Sigmoid colon (tissue), 7 donors: Measurements from ENCODE around the gene ZMIZ1. TPM values are rescaled to one million over a fixed set of nuclear protein-coding genes. Genes with fewer than 3 reads are reported as not detected.
"Not testable (repeated sequence)": the region's sequence is repeated elsewhere in the genome, so short reads cannot be mapped to it uniquely, and the experiment has no call there.

ENCODE experiments used
- DNase-seq: peaks from one replicate; pipeline ENCODE4 v3.0.0-alpha.2; 2019
- H3K27ac ChIP-seq, 4 donors: fragments of 200-600 bp; sonication (generic); one replicate each; pipeline ENCODE4 v1.5.1; 2016 to 2019; ENCODE audit warnings: mild to moderate bottlenecking in 1 of 4
- H3K27me3 ChIP-seq, 3 donors: fragments of 200-600 bp; sonication (generic); one replicate each; pipeline ENCODE4 v1.5.1; 2019; ENCODE audit warnings: mild to moderate bottlenecking in 1 of 3
- H3K36me3 ChIP-seq, 4 donors: fragments of 200-600 bp; sonication (generic); one replicate each; pipeline ENCODE4 v1.5.1; 2016 to 2019
- H3K4me1 ChIP-seq, 4 donors: fragments of 200-600 bp; sonication (generic); one replicate each; pipeline ENCODE4 v1.5.1; 2017 to 2019
- H3K4me3 ChIP-seq, 4 donors: fragments of 200-600 bp; sonication (generic); one replicate each; pipeline ENCODE4 v1.5.1; 2017 to 2019; ENCODE audit warnings: mild to moderate bottlenecking in 2 of 4, moderate library complexity in 1 of 4
- H3K9me3 ChIP-seq, 4 donors: fragments of 200-600 bp in 3 of 4; sonication (generic) in 3 of 4; one replicate each; pipeline versions ENCODE4 v1.5.1 to v1.6.1; 2013 to 2019
- EP300 ChIP-seq, 4 donors: sonication (generic); formaldehyde crosslinking; IDR thresholded peaks; one replicate each; pipeline ENCODE4 v1.6.1; 2017; ENCODE audit warnings: antibody characterized with exemption in 4 of 4
- POLR2A ChIP-seq, 2 donors: fragments of 450-650 bp; IDR thresholded peaks; one replicate each; pipeline ENCODE4 v1.6.1; 2016; ENCODE audit warnings: antibody characterized with exemption in 2 of 2, mild to moderate bottlenecking in 2 of 2, moderate library complexity in 2 of 2
- POLR2AphosphoS5 ChIP-seq, 4 donors: sonication (generic); formaldehyde crosslinking; IDR thresholded peaks; one replicate each; pipeline ENCODE4 v1.6.1; 2017; ENCODE audit warnings: antibody characterized with exemption in 4 of 4
- WGBS, 2 donors: extraction: QIAGEN DNeasy Blood & Tissue Kit; methylation state at CpG; one replicate each; pipeline ENCODE4 v1.1.7; 2013; 5-methylcytosine and 5-hydroxymethylcytosine counted together
- intact Hi-C: fragments of 100-400 bp; cut with DNase I; formaldehyde crosslinking; loops from one replicate; pipeline ENCODE4 v1.15.1; 2023
- polyA plus RNA-seq, 3 donors: library from polyadenylated mRNA; stranded (reverse); fragments of 200-250 nt; gene quantifications; one replicate each; pipeline ENCODE4 v1.2.3, GENCODE V29; 2013
- total RNA-seq, 4 donors: library from RNA; depleted of rRNA; stranded (reverse); fragments of >200 nt; gene quantifications; one replicate each; pipeline ENCODE4 v1.1.0, GENCODE V29; 2016
- TF ChIP-seq, protein P1 (sequence below), 4 experiments: fragments of 450-650 bp in 3 of 4; fragments of 200-600 bp in 1 of 4; IDR thresholded peaks; one replicate each; pipeline ENCODE4 v1.5.1; 2016 to 2019; ENCODE audit warnings: antibody characterized with exemption in 4 of 4, mild to moderate bottlenecking in 3 of 4, moderate library complexity in 2 of 4
- donor health status: healthy with polysubstance abuse.
- donor health status: Bipolar disorder and iron deficiency.
- donor health status: healthy.

ZMIZ1 gene
- total and polyA plus RNA-seq, 7 donors = 17.4 to 49.3 (median 31.5) TPM

DNA sequence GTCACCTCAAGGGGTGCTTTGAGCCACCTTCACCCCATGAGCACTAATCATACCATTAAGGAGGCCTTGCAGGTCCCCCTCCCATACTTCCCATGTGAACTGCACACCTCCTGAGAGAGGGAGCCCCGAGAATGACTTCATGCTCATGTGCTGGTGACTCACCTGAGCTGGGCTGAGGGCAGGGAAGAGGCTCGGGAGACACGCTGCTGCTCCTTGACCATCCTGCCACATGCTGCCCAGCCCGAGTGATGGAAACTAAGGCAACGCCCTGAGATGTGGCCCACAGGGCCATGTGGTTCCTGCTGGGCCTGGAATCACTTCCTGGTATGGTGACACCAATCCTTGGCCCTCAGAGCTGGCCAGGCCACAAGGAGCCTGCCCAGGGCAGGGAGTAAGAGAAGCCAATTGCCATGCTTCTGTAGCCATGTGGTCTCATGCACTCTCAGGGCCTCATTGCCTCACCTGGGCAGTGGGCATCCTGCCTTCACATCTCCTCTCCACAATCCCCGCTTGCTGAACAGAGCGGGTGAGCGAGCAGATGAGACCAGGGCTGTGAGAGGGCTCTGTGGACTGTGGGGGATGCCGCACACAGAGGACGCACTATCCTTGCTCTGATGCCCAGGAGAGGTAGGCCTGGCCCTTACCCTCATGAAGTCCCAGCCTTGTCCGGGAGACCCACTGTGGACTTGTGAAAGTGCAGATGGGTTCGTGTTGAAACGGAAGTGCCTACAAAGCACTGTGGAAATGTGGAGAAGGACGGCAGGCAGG, 260.2 kb downstream of the ZMIZ1 start:
- DNase-seq = peak; percentile 61
- Histone ChIP-seq H3K27me3 (no peaks in the 10 kb centered on the region), H3K36me3 (no peaks in the 10 kb centered on the region), H3K27ac (no peak overlapping the region), H3K4me1 (peaks cover 0 to 22% (median 10%) of the 10 kb centered on the region in 4 donors), H3K4me3 (no peak overlapping the region), H3K9me3 (no peaks in the 10 kb centered on the region)
- 87 to 94% methylated on average over 14 of the region's 14 CpGs for WGBS, 2 donors
- intact Hi-C loops = no loop called here
- TF ChIP-seq EP300 (IDR thresholded peaks at IDR 0.05) (no peak), POLR2AphosphoS5 (IDR thresholded peaks at IDR 0.05) (no peak), POLR2A (IDR thresholded peaks at IDR 0.05) (no peak)
- TF ChIP-seq, protein P1, sequence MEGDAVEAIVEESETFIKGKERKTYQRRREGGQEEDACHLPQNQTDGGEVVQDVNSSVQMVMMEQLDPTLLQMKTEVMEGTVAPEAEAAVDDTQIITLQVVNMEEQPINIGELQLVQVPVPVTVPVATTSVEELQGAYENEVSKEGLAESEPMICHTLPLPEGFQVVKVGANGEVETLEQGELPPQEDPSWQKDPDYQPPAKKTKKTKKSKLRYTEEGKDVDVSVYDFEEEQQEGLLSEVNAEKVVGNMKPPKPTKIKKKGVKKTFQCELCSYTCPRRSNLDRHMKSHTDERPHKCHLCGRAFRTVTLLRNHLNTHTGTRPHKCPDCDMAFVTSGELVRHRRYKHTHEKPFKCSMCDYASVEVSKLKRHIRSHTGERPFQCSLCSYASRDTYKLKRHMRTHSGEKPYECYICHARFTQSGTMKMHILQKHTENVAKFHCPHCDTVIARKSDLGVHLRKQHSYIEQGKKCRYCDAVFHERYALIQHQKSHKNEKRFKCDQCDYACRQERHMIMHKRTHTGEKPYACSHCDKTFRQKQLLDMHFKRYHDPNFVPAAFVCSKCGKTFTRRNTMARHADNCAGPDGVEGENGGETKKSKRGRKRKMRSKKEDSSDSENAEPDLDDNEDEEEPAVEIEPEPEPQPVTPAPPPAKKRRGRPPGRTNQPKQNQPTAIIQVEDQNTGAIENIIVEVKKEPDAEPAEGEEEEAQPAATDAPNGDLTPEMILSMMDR (IDR thresholded peaks at IDR 0.05) = no peak

DNA sequence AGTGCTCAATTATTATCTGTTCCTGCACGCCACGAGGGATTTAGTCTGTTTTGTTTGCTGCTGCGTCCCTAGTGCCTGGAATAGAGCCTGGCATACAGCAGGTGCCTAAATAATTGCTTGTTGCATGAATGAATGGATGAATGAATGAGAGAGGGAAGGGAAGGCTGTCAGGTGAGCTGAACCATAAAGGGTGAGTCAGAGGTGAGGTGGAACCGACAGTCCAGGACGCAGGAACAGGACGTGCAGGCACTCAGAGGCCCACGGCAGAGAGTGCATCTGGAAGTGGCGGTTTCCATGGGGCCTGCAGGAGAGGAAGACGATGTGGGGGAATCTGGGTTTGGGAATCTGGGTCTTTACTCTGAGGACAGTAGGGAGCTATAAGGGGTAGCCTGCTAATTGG, 260.8 kb downstream of the ZMIZ1 start:
- WGBS, 2 donors = 80 to 88% methylated on average over 9 of the region's 9 CpGs
- Histone ChIP-seq H3K4me1 (peaks cover 0 to 22% (median 10%) of the 10 kb centered on the region in 4 donors), H3K27me3 (no peaks in the 10 kb centered on the region), H3K27ac (no peak overlapping the region), H3K4me3 (no peak overlapping the region), H3K9me3 (no peaks in the 10 kb centered on the region), H3K36me3 (no peaks in the 10 kb centered on the region)
- TF ChIP-seq POLR2AphosphoS5 (IDR thresholded peaks at IDR 0.05) (no peak), POLR2A (IDR thresholded peaks at IDR 0.05) (no peak), EP300 (IDR thresholded peaks at IDR 0.05) (no peak)
- TF ChIP-seq, protein P1 (IDR thresholded peaks at IDR 0.05) = no peak
- no peak for DNase-seq
- intact Hi-C loops = no loop called here

DNA sequence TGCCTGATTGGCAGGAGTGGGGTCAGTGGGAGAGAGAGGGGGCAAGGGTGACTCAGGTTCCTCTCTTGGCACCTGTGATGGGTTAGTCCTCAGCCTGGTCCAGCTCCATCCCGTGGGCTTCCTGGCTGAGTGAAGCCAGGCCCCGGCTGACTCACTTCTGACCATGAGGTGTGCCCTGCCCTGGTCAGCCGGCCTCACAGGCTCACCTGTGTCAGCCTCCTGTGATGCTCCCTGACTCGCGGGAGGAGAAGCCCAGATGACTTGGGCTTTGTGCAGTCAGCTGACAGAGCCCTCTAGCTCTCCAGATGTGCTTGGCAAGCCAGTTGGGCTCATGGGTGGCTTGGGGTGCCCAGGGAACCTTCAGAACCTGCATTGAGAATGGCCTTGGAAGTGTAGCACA, 262.5 kb downstream of the ZMIZ1 start:
- no peaks in the 10 kb centered on the region for H3K36me3 ChIP-seq
- no peaks in the 10 kb centered on the region for H3K27me3 ChIP-seq
- WGBS, 2 donors = 89 to 91% methylated on average over 5 of the region's 5 CpGs
- DNase-seq = no peak
- no peak overlapping the region for H3K4me3 ChIP-seq
- H3K27ac ChIP-seq = no peak overlapping the region
- TF ChIP-seq POLR2AphosphoS5 (IDR thresholded peaks at IDR 0.05) (no peak), POLR2A (IDR thresholded peaks at IDR 0.05) (no peak), EP300 (IDR thresholded peaks at IDR 0.05) (no peak)
- TF ChIP-seq, protein P1 (IDR thresholded peaks at IDR 0.05) = no peak
- no peaks in the 10 kb centered on the region for H3K9me3 ChIP-seq
- intact Hi-C loops = no loop called here
- peaks cover 0 to 24% (median 17%) of the 10 kb centered on the region in 4 donors for H3K4me1 ChIP-seq

DNA sequence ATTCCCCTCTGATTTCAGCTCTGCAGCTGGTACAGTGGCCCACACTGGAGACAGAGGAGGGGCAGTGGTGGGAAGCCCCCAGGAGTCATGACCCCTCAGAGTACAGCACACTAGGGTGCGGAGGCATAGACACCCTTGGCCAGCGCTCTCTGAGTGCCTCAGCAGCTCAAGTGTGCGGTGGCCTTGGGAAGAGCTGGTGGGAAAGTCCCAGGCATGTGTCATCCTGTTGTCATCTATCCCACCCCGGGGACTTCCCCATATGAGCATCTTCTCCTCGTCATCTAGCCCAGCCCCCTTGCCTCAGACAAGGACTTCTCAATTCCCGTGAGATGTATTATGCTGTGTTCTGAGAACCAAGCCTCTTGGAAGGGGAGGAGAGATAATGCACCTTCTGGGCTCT, 262.9 kb downstream of the ZMIZ1 start:
- Histone ChIP-seq H3K27me3 (no peaks in the 10 kb centered on the region), H3K4me1 (peaks cover 0 to 29% (median 22%) of the 10 kb centered on the region in 4 donors), H3K4me3 (no peak overlapping the region), H3K9me3 (no peaks in the 10 kb centered on the region), H3K36me3 (no peaks in the 10 kb centered on the region), H3K27ac (no peak overlapping the region)
- intact Hi-C loops = no loop called here
- 59 to 80% methylated on average over 6 of the region's 6 CpGs for WGBS, 2 donors
- TF ChIP-seq, protein P1 (IDR thresholded peaks at IDR 0.05) = no peak
- no peak for TF ChIP-seq POLR2A (IDR thresholded peaks at IDR 0.05)
- no peak for TF ChIP-seq EP300 (IDR thresholded peaks at IDR 0.05)
- no peak for TF ChIP-seq POLR2AphosphoS5 (IDR thresholded peaks at IDR 0.05)
- no peak for DNase-seq

DNA sequence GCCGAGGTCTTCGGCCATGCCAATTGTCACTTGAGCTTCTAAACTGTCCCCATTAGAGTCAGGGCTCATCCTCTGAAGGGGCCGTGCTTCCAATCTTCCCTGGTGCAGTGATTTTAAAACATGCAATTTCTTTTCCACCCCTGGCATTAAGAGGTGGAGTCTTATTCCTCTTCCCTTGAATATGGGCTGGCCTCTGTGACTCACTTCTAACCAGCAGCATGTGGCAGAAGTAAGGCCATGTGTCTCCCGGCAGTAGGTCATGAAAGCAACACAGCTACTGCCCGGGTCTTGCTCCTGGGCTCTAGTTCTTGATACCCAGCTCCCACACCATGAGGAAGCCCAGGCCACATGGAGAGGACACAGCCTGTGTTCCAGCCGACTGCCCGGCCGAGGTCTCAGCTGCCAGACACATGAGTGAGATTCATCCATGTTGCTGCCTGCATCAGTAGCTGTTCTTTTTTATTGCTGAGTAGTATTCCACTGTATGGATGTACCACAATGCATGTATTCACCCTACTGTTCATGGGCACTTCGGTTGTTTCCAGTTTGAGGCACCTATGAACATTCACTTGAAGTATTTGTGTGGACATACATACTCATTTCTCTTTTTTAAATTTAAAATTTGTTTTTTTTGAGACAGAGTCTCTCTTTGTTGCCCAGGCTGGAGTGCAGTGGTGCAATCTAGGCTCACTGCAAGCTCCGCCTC, 264.0 kb downstream of the ZMIZ1 start:
- H3K4me3 ChIP-seq, intact Hi-C loops, H3K27ac ChIP-seq, H3K9me3 ChIP-seq, H3K36me3 ChIP-seq, H3K27me3 ChIP-seq, DNase-seq: not testable (repeated sequence)
- H3K4me1 ChIP-seq = peaks cover 0 to 35% (median 27%) of the 10 kb centered on the region in 4 donors
- WGBS, 2 donors = 96% methylated on average over 2 of the region's 10 CpGs
